Sigmoid colon (tissue), 4 donors: ENCODE data around the gene DSCAM.

Experiments used
- CTCF ChIP-seq, 4 experiments: fragments of 450-650 bp in 3 of 4; fragments of 200-600 bp in 1 of 4; IDR thresholded peaks; one replicate each; pipeline ENCODE4 v1.5.1; 2016 to 2019; ENCODE audit warnings: antibody characterized with exemption in 4 of 4, mild to moderate bottlenecking in 3 of 4, moderate library complexity in 2 of 4
- EP300 ChIP-seq, 4 donors: sonication (generic); formaldehyde crosslinking; IDR thresholded peaks; one replicate each; pipeline ENCODE4 v1.6.1; 2017; ENCODE audit warnings: antibody characterized with exemption in 4 of 4
- POLR2A ChIP-seq, 2 donors: fragments of 450-650 bp; IDR thresholded peaks; one replicate each; pipeline ENCODE4 v1.6.1; 2016; ENCODE audit warnings: antibody characterized with exemption in 2 of 2, mild to moderate bottlenecking in 2 of 2, moderate library complexity in 2 of 2
- POLR2AphosphoS5 ChIP-seq, 4 donors: sonication (generic); formaldehyde crosslinking; IDR thresholded peaks; one replicate each; pipeline ENCODE4 v1.6.1; 2017; ENCODE audit warnings: antibody characterized with exemption in 4 of 4

DNA sequence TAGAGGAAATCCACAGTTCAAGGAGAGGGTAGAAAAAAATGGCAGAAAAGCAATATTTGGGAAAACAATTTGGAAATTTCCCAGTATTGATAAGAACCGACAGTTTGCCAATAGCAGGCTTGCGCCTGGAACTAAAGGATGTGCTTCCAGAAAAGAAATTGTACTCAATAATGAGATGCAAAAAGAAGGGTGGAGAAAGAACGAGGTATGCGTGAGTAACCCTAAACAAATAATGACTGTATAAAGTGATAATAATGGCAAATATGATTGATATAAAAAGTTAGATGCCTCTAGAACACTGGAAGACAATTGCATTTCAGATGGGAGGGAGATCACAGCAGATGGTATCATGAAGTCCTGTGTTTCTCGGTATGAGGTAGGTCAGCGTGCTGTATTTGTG is 458.9 kb downstream of the DSCAM start:
- TF ChIP-seq CTCF (IDR thresholded peaks at IDR 0.05) (no peak), POLR2AphosphoS5 (IDR thresholded peaks at IDR 0.05) (no peak), POLR2A (IDR thresholded peaks at IDR 0.05) (no peak), EP300 (IDR thresholded peaks at IDR 0.05) (no peak)
